Astrocyte of the cerebellum (primary cell): ENCODE data around the gene CCDC184.

ENCODE experiments used
- DNase-seq: peaks from one replicate; pipeline ENCODE4 v3.0.0-alpha.2; 2011; ENCODE audit warnings: low read depth
- H3K4me3 ChIP-seq: 2 replicates; pipeline ENCODE4 v1.5.1; 2011; ENCODE audit warnings: mild to moderate bottlenecking, low read depth, low read length, moderate library complexity
- in situ Hi-C: cut with HindIII; loops from 2 replicates; pipeline ENCODE4 v1.10.0; 2017; ENCODE audit warnings: low sequenced_read_pairs
- TF ChIP-seq, protein P1 (sequence below): IDR thresholded peaks from 2 replicates; pipeline ENCODE4 v1.5.1; 2012; ENCODE audit warnings: low read length, low read depth, moderate library complexity, mild to moderate bottlenecking; ENCODE audit errors: missing control alignments

Gene CCDC184

DNA sequence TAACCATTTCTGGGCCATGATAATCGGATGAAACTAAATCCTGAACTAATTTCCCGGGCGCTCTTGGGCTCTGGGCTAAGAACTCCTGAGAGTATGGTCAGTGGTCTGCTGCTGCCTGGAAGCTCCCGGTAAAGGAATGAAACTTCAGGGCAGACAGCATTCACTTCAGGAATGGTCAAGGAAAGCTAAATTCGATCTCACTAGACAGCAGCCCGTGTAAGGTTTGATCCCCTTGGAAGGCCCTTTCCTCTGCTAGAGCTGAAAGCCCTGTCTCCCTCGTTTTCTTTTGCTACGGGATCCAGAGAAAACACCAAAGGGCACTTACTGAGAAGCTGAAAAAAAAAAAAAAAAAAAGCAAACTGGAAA, 26.8 kb upstream of the CCDC184 start:
- DNase-seq = no peak
- peak overlapping the region; percentile 99 for H3K4me3 ChIP-seq
- in situ Hi-C loops = no loop called here
- TF ChIP-seq, protein P1, sequence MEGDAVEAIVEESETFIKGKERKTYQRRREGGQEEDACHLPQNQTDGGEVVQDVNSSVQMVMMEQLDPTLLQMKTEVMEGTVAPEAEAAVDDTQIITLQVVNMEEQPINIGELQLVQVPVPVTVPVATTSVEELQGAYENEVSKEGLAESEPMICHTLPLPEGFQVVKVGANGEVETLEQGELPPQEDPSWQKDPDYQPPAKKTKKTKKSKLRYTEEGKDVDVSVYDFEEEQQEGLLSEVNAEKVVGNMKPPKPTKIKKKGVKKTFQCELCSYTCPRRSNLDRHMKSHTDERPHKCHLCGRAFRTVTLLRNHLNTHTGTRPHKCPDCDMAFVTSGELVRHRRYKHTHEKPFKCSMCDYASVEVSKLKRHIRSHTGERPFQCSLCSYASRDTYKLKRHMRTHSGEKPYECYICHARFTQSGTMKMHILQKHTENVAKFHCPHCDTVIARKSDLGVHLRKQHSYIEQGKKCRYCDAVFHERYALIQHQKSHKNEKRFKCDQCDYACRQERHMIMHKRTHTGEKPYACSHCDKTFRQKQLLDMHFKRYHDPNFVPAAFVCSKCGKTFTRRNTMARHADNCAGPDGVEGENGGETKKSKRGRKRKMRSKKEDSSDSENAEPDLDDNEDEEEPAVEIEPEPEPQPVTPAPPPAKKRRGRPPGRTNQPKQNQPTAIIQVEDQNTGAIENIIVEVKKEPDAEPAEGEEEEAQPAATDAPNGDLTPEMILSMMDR = no peak

DNA sequence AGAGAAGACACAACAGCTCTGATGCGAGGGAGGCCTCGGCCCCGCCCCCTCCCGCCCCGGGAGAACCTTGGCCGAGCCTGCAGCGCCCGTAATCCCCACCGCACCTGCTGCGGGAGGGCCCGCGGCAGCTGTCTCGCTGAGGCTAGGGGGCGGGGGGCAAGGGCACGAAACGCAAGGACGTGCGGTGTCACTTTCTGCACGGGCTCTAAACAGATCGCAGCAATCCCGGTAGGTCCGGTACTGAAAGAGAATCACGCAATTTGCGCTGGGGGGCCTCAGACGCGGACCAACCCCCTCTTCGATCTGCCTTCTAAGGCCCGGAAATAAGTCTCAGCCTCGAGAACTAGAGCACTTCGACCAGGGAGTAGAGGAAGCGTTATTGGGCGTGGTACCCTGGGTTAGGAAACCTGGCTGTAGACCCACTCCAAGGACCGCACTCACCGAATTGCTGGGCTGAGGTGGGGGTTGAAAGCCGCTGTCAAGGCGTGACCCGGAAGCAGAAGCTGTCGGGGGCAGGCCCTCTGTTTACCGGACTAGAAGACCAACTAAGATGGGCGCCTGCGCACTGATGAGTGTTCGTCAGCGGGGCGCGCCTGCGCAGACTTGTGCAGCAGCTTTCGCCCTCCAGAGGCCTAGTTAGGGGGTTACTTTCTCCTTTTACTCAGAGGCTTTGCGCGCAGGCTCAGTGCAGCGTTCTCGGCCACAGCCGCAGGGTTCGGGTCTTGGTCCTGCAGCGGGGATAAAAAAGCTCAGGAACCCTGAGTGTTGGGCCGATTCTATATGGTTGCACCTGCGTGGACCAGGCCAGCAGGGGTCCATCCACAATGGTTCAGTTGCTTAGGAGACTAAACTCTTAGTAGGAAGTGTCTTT, 26.2 kb upstream of the CCDC184 start, which contains the start of gene ASB8:
TSS of gene ASB8 (minus strand) at position 498 of the 871 bp plus-strand sequence. CDS start 4,019 bp downstream, outside the sequence.
- peak within 1 kb of the TSS; percentile 99 for H3K4me3 ChIP-seq
- TF ChIP-seq, protein P1 = peak; percentile 59
- DNase-seq = peak; percentile 95
- in situ Hi-C loops = no loop called here

DNA sequence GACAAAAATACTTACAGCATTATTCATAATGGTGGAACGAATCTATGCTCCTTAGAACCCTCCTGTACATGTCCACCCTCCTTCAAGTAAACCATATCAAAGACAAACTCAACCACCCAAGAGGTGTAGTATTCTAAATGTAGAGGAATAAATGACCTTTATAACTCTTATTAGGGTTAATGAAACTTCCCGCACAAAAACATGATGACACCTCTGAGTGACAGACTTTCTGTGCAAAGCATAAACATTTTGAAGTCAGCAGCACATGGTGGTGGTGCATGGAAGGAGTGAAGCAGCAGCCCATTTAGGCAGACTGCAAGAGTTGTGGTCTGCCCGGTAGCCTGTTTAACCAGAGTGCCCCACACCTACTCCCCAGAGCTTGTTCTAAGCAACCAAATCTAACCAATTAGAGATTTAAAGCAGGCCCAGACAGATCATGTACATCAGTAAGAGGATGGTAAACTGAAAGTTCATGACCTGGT, 25.5 kb upstream of the CCDC184 start:
- H3K4me3 ChIP-seq = peak overlapping the region; percentile 99
- no peak for DNase-seq
- in situ Hi-C loops = no loop called here
- TF ChIP-seq, protein P1 = no peak

DNA sequence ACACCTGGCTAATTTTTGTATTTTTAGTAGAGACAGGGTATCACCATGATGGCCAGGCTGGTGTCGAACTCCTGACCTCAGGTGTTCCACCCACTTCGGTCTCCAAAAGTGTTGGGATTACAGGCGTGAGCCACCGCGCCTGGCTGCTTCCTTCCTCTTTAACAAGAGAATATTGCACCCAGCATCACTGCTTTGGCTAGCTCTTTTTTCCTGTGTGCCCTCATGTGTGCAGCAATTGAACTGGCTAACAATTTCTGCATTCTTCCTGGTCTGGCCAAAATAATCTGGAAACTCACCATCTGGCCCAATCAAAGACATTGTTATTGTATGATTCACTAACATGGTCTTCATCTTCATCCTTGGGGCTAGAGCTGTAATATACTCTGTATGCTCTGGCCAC, 23.4 kb upstream of the CCDC184 start:
- no peak overlapping the region for H3K4me3 ChIP-seq
- TF ChIP-seq, protein P1 = no peak
- no peak for DNase-seq
- in situ Hi-C loops = no loop called here

DNA sequence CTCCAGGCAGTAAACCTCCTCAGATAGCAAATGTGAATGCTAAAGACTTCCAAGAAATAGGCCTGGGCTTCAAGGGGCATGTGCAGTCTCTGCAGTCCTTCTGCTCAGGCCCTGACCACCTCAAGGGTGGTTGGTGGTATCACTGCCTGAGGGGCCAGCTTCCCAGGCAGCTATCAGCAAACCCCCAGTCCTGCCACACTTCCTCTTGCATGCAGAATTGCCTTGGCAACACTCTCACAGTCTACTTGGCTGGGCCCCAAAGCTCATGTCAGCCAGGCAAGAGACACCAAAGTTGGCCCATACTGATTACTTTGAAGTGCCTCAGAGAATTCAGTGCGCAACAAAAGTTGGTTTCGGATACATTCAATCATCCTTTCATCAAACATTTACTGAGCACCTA, 22.6 kb upstream of the CCDC184 start:
- TF ChIP-seq, protein P1 = no peak
- H3K4me3 ChIP-seq = no peak overlapping the region
- in situ Hi-C loops = no loop called here
- no peak for DNase-seq

DNA sequence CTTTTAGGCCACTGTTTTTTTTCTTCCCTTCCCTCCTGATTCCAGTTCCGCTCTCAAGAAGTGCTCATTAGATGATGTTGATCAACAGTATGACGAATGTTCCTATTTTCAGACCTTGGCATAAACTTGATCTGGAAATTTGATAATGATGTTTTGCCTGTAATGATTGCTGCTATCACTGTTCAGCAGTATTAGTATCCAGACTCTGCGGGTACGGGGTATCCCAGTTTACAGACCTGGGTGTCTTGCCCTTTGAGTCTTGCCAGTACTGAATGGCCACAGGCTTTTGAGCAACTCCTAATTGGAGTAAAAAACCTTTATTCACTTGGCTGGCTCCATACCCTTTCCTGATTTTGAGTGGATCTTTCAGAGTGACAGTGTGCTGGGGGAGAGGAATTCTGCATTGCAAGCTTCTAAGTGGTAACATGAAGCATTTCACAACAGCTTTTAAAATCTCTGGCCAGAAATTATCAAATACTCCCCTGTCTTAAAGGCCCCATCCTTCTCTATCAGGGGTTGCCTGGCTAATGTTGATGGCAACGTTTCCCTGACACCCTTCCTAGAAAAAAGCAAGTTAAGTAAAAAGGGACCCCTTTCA, 20.2 kb upstream of the CCDC184 start:
- TF ChIP-seq, protein P1 = no peak
- no peak for DNase-seq
- in situ Hi-C loops = no loop called here
- H3K4me3 ChIP-seq = no peak overlapping the region
